ENCODE results near the gene IFNW1.

GRCh38 chr9:21104787-21105186 is 36.8 kb downstream of the IFNW1 start:
- TF ChIP-seq EZH2 (IDR thresholded peaks at IDR 0.05) = no peak
- TF ChIP-seq POLR2AphosphoS5 (IDR thresholded peaks at IDR 0.05; ENCODE audit: borderline replicate concordance, low read depth, low read length) = no peak
